Mucosa of gallbladder (tissue), 1 donor: ENCODE results near the gene NABP2. TPM values are rescaled to one million over a fixed set of nuclear protein-coding genes. Genes with fewer than 3 reads are reported as not detected.

Experiments
- DNase-seq: peaks from one replicate; pipeline ENCODE4 v3.0.0-alpha.2; 2020; ENCODE audit warnings: low spot score
- total RNA-seq: library from RNA; stranded (reverse); gene quantifications from one replicate; pipeline ENCODE4 v1.2.1, GENCODE V29; 2021
- donor health status: DM: no; HTN: no; CAD: no.

The NABP2 gene
- total RNA-seq, 1 donor from 2014 or later: 39.2 TPM

- no peak for DNase-seq
Measured at GRCh38 chr12:56213878-56214277, 10.3 kb upstream of the NABP2 start.

GRCh38 chr12:56216461-56216860 lies 7.7 kb upstream of the NABP2 start:
- no peak for DNase-seq

DNA sequence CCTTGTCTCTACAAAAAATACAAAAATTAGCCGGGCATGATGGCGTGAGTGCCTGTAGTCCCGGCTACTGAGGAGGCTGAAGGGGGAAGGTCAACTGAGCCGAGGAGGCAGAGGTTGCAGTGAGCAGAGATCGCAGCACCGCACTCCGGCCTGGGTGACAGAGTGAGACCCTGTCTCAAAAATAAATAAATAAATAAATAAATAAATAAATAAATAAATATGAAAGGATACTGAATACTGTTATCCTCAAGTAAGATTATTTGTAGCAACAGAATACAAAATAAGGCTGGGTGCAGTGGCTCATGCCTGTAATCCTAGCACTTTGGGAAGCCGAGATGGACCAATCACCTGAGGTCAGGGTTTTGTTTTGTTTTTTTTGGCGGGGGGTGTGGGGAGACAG lies 4.3 kb upstream of the NABP2 start:
- no peak for DNase-seq

DNA sequence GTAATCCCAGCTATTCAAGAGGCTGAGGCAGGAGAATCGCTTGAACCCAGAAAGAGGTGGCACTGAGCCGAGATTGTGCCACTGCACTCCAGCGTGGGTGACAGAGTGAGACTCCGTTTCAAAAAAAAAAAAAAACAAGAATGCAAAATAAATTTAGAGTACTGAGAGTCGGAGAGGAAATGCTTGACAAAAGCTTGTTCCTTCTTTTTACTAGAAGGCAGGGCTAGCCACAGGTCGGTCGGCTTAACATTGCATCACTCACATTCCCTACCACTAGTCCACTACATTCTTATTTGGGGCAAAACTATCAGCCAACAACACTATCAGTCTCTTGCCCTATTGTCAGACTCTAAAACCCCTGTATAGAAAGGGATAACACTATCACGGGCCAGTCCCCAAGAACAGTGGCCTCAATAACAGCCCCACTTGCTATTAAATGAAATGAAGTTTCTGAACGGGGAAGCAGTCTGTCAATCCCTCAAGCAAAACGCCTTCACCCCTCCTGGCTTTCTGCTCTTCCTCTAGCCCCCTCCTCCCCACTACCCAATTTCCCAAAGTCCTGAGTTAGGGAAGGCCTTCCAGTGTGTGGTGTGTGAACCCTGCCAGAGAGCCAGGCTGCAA lies 3.4 kb upstream of the NABP2 start:
- DNase-seq: no peak

DNA sequence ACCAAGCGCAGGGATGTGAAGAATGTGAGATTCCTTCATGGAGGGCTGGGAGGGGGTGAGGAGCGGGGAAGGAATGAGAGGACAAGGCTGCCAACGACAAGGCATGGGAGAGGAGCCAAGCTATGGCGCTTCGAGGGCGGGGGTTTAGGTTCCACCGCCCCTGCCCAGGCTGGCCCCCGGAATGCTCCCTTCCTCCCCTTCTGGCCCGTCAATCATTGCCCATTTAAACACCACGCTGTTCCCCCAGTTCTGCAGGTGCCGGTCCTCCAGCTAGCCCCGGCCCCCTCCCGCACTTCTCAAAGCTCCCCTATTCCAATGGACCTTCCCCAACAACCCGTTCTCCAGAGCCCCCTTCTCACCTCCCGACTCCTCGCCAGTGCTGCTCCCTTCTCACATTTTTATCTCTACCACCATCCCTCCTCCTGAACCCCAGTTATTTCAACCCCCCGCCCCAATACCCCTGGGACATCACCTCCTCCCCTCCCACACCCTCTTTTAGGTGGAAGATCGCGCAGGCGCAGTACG lies 2.8 kb upstream of the NABP2 start:
- DNase-seq: peak; percentile 64

GRCh38 chr12:56221757-56222530 lies 2.2 kb upstream of the NABP2 start, which contains the start of gene RNF41:
TSS of gene RNF41 (minus strand) at chr12:56221922. CDS start at chr12:56214047, 7,875 bp downstream.
- DNase-seq: peak; percentile 98

GRCh38 chr12:56222531-56222895 lies 1.6 kb upstream of the NABP2 start:
- DNase-seq: no peak

DNA sequence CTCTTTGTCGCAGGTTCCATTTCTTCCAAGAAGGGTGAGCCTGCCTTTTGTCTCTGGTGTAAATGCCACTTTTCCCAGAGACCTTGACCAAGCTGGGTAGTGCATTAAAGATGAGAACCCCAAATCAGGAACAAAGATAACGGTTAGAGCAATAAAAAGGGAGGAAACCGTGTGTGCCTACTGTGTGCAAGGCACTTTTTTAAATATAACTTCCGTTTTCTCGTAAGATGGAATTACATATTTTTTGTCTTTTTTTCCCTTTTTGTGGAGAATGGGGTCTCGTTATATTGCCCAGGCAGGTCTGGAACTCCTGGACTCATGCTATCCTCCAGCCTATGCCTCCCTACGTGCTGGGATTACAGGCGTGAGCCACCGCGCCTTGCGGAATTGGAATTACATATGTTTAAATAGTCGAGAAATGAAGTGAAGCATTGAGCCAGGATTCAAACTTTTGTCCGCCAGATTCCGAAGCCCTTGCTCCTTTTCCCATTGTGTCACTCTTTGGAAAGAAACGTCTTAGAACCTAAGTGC lies 506 bp upstream of the NABP2 start:
- no peak for DNase-seq

- no peak for DNase-seq
Measured at GRCh38 chr12:56224954-56225353, 812 bp downstream of the NABP2 start.

- no peak for DNase-seq
Measured at GRCh38 chr12:56229082-56229481, 4.9 kb downstream of the NABP2 start.

DNA sequence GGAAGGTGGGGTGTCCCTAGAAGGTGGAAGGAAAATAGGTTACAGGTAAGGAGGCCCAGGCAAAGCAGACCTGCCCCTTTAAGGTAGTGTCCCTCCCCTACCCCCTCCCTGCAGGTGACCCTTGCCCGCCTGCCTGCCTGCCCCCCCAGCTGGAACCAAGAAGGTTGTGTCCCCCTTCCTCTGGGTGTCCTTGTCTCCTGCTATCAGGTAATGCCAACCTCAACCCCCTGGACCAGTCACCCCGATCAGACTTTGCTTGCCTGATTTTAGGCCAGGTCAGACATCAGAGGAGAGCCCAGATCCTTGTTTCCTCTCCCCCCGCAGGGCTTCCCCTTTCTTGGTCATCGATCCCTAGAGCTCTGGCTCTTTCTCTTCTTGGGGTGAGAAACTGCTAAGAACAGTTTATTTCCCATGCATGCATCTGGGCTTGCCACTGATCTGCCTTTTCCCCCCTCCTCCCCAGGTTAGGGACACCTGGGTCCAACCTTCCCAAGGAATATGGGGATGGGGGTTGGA lies 5.8 kb downstream of the NABP2 start, which contains the start of gene SLC39A5:
Gene SLC39A5 (plus strand): TSS at position 136 of the 516 bp plus-strand sequence. CDS start 1,224 bp downstream, outside the sequence.
- no peak for DNase-seq

DNA sequence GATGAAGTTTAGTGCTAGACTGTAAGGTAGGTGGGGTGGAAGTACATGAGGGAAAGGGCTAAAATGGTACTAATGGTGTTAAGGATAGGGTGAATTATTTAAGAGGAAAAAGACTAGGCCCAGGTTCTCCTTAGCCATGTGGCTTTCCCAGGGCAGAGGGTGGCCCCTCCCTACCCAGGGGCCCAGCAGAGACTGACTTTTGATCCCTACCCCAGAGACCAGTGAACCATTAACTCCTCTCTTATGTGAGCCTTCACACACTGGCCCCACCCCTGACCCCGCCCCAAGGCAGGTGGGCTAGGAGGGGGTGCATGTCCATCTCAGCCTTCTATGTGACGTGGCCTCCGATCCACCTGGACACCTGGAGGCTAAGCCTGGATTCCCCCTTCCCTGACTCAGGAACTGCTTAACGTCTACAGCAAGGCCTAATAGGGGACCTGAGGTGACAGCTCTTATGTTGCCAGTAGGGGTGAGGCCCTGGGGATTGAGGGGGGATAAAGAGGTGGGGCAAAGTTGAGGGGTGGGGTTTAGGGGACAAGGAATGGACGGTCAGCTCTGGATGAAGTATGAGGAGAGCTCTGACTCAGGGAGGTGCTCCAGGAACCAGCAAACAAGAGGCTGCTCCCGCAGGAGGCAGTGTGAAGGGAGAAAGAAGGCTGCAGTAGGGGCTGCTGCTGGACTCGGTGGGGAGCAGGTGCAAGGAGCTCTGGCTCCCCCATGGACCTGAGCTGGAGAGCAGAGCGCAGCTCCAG lies 6.5 kb downstream of the NABP2 start:
- DNase-seq: no peak

DNA sequence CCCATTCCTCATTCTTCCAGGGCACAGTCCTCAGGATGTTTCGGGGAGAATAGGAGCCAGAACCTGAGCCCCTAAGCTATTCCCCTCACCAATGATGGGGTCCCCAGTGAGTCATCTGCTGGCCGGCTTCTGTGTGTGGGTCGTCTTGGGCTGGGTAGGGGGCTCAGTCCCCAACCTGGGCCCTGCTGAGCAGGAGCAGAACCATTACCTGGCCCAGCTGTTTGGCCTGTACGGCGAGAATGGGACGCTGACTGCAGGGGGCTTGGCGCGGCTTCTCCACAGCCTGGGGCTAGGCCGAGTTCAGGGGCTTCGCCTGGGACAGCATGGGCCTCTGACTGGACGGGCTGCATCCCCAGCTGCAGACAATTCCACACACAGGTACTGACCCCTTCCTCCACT lies 7.0 kb downstream of the NABP2 start:
- no peak for DNase-seq

GRCh38 chr12:56234746-56235436 lies 10.7 kb downstream of the NABP2 start:
- no peak for DNase-seq

DNA sequence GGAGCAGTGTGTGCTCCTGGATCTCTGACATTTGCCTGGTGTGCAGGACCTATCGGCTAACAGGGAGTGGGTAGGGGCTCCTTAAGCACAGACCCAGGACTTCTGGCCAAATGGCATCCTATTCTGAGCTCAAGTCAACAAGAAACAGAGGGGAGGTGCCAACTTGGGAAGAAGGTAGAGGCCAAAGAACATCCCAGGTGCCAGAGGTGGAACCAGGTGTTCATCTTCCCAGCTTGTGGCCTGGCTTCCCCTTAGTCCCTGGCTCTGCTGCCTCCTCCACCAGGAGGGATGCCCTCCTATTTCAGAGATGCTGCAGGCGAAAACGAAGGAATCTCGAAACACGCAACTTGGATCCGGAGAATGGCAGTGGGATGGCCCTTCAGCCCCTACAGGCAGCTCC lies 11.9 kb downstream of the NABP2 start:
- DNase-seq: no peak

GRCh38 chr12:56236985-56237384 lies 12.8 kb downstream of the NABP2 start:
- no peak for DNase-seq

DNA sequence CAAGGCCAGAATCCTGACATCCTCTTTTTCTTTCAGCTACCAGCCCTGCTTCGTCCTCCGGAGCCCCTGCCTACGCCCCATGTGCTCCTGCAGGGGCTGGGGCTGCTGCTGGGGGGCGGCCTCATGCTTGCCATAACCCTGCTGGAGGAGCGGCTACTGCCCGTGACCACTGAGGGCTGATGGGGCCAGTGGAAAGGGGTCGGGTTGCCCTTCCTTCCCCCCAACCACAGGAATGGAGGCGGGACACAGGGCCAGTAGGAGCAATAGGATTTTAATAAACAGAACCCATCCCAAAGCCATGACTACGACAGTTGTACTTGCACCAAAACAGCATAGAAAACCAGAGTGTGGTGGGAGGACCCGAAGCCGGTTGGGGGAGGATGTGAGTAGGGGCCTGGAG lies 13.4 kb downstream of the NABP2 start:
- DNase-seq: no peak

- DNase-seq: no peak
Measured at GRCh38 chr12:56241424-56242303, 17.5 kb downstream of the NABP2 start.

DNA sequence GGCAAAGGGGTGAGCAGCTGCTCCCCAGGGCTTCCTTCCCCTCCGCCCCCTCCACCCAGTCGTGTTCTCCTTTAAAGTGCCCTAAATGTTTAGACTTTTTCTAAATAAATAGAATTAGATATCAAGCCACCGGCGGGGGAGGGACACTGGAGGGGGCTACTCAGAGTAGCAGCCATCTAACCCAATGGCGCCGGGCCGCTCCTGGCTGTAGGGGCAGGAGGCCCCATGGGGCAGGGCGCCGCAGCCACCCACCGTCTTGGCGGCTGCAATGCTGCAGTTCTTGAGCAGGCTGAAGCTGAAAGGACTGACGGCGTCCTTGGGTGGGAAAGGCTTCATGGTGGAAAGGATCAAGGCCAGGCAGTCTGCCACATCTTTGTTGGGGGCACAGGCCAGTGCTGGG lies 18.8 kb downstream of the NABP2 start:
- no peak for DNase-seq

DNA sequence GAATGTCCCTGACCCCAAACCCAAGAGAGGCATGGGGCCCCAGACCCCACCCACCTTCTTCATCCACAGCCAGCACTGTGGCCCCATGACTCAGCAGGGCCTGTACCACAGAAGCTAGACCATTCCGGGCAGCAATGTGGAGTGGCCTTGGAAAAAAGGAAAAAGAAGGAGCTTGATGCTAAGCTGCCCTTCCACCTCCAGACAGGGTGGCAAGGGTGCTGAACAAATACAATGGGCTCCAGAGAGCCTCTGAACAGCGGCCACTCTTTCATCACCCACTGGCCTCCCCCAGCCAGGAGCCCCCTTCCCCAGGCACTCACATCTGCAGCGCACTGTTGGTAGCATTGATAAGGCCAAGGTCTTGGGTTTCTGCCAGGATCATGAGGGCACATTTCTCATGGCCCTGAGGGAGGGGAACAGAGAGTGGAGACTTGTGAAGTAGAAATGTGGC lies 19.6 kb downstream of the NABP2 start:
- DNase-seq: no peak
